ENCODE results near the gene TNFRSF6B. TPM values are rescaled to one million over a fixed set of nuclear protein-coding genes. Genes with fewer than 3 reads are reported as not detected.
A peak's percentile ranks its signal among the peaks of the same experiment; 100 is the strongest.

Gene TNFRSF6B
- total RNA-seq, 1 donor from 2014 or later = 0.27 TPM

DNA sequence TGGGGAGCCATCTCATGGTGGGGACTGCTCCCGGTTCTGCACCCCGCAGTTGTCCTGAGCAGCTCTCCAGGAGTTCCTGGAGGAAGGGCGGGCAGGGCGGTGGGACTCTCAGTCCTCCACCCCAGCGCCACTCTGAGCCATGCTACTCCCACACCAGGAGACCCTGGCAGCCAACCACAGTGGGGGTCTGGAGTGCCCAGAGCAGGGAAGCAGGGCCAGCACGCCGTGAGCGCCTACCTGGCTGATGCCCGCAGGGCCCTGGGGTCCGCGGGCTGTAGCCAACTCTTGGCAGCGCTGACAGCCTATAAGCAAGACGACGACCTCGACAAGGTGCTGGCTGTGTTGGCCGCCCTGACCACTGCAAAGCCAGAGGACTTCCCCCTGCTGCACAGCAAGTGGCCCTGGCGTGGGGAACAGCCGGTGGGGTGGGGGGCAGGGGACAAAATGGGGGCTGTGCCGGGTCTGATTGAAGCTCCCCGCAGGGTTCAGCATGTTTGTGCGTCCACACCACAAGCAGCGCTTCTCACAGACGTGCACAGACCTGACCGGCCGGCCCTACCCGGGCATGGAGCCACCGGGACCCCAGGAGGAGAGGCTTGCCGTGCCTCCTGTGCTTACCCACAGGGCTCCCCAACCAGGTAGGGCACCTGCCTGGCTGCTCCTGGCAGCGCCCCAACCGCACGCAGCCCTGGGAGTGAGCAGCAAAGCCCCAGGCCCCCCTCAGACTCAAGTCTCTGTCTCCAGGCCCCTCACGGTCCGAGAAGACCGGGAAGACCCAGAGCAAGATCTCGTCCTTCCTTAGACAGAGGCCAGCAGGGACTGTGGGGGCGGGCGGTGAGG lies 1.6 kb upstream of the TNFRSF6B start:
- Histone ChIP-seq H3K27me3 (ENCODE audit: low read depth) (no peaks in the 10 kb centered on the region), H3K36me3 (peaks cover 9% of the 10 kb centered on the region), H3K9me3 (replicated peaks) (no peaks in the 10 kb centered on the region), H3K4me3 (no peak overlapping the region), H3K27ac (replicated peaks) (peak overlapping the region; percentile 71), H3K4me1 (peaks cover 60% of the 10 kb centered on the region)
- intact Hi-C loops (cut with micrococcal nuclease) = no loop called here
- DNase-seq = peak; percentile 17
- TF ChIP-seq, protein P1, sequence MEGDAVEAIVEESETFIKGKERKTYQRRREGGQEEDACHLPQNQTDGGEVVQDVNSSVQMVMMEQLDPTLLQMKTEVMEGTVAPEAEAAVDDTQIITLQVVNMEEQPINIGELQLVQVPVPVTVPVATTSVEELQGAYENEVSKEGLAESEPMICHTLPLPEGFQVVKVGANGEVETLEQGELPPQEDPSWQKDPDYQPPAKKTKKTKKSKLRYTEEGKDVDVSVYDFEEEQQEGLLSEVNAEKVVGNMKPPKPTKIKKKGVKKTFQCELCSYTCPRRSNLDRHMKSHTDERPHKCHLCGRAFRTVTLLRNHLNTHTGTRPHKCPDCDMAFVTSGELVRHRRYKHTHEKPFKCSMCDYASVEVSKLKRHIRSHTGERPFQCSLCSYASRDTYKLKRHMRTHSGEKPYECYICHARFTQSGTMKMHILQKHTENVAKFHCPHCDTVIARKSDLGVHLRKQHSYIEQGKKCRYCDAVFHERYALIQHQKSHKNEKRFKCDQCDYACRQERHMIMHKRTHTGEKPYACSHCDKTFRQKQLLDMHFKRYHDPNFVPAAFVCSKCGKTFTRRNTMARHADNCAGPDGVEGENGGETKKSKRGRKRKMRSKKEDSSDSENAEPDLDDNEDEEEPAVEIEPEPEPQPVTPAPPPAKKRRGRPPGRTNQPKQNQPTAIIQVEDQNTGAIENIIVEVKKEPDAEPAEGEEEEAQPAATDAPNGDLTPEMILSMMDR (IDR thresholded peaks at IDR 0.05; ENCODE audit: borderline replicate concordance) = no peak

DNA sequence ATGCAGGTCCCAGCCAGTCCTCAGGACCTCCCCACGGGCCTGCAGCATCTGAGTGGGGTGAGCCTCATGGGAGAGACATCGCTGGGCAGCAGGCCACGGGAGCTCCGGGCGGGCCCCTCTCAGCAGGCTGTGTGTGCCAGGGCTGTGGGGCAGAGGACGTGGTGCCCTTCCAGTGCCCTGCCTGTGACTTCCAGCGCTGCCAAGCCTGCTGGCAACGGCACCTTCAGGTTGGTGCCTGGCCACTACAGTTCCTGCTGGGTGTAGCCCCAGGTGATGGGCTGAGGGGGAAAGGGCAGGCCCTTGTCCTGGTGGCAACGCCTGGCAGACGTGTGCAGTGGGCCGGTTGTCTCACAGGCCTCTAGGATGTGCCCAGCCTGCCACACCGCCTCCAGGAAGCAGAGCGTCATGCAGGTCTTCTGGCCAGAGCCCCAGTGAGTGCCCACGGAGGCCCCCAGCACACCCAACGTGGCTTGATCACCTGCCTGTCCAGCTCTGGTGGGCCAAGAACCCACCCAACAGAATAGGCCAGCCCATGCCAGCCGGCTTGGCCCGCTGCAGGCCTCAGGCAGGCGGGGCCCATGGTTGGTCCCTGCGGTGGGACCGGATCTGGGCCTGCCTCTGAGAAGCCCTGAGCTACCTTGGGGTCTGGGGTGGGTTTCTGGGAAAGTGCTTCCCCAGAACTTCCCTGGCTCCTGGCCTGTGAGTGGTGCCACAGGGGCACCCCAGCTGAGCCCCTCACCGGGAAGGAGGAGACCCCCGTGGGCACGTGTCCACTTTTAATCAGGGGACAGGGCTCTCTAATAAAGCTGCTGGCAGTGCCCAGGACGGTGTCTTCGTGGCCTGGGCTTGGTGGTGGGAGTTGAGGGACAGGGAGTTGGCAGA lies 787 bp upstream of the TNFRSF6B start:
- peaks cover 67% of the 10 kb centered on the region for H3K4me1 ChIP-seq
- H3K27me3 ChIP-seq (ENCODE audit: low read depth) = no peaks in the 10 kb centered on the region
- TF ChIP-seq, protein P1 (IDR thresholded peaks at IDR 0.05; ENCODE audit: borderline replicate concordance) = no peak
- no peak overlapping the region for H3K4me3 ChIP-seq
- H3K9me3 ChIP-seq (replicated peaks) = no peaks in the 10 kb centered on the region
- DNase-seq = peak; percentile 81
- peaks cover 14% of the 10 kb centered on the region for H3K36me3 ChIP-seq
- H3K27ac ChIP-seq (replicated peaks) = peak overlapping the region; percentile 71
- intact Hi-C loops (cut with micrococcal nuclease) = no loop called here

GRCh38 chr20:63696306-63696627 lies 185 bp upstream of the TNFRSF6B start:
- intact Hi-C loops (cut with micrococcal nuclease) = no loop called here
- Histone ChIP-seq H3K9me3 (replicated peaks) (no peaks in the 10 kb centered on the region), H3K4me1 (peaks cover 69% of the 10 kb centered on the region), H3K27ac (replicated peaks) (peak overlapping the region; percentile 71), H3K27me3 (ENCODE audit: low read depth) (no peaks in the 10 kb centered on the region), H3K36me3 (peaks cover 14% of the 10 kb centered on the region), H3K4me3 (peak overlapping the region; percentile 53)
- no peak for DNase-seq
- TF ChIP-seq, protein P1 (IDR thresholded peaks at IDR 0.05; ENCODE audit: borderline replicate concordance) = no peak

DNA sequence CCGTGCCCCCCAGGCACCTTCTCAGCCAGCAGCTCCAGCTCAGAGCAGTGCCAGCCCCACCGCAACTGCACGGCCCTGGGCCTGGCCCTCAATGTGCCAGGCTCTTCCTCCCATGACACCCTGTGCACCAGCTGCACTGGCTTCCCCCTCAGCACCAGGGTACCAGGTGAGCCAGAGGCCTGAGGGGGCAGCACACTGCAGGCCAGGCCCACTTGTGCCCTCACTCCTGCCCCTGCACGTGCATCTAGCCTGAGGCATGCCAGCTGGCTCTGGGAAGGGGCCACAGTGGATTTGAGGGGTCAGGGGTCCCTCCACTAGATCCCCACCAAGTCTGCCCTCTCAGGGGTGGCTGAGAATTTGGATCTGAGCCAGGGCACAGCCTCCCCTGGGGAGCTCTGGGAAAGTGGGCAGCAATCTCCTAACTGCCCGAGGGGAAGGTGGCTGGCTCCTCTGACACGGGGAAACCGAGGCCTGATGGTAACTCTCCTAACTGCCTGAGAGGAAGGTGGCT lies 960 bp downstream of the TNFRSF6B start:
- peak; percentile 13 for DNase-seq
- Histone ChIP-seq H3K9me3 (replicated peaks) (no peaks in the 10 kb centered on the region), H3K36me3 (peaks cover 14% of the 10 kb centered on the region), H3K27me3 (ENCODE audit: low read depth) (no peaks in the 10 kb centered on the region), H3K4me3 (peak overlapping the region; percentile 53), H3K4me1 (peaks cover 70% of the 10 kb centered on the region), H3K27ac (replicated peaks) (peak overlapping the region; percentile 30)
- TF ChIP-seq, protein P1 (IDR thresholded peaks at IDR 0.05; ENCODE audit: borderline replicate concordance) = no peak
- intact Hi-C loops (cut with micrococcal nuclease) = no loop called here

DNA sequence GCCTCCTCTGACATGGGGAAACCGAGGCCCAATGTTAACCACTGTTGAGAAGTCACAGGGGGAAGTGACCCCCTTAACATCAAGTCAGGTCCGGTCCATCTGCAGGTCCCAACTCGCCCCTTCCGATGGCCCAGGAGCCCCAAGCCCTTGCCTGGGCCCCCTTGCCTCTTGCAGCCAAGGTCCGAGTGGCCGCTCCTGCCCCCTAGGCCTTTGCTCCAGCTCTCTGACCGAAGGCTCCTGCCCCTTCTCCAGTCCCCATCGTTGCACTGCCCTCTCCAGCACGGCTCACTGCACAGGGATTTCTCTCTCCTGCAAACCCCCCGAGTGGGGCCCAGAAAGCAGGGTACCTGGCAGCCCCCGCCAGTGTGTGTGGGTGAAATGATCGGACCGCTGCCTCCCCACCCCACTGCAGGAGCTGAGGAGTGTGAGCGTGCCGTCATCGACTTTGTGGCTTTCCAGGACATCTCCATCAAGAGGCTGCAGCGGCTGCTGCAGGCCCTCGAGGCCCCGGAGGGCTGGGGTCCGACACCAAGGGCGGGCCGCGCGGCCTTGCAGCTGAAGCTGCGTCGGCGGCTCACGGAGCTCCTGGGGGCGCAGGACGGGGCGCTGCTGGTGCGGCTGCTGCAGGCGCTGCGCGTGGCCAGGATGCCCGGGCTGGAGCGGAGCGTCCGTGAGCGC lies 1.6 kb downstream of the TNFRSF6B start:
- Histone ChIP-seq H3K27me3 (ENCODE audit: low read depth) (no peaks in the 10 kb centered on the region), H3K4me1 (peaks cover 70% of the 10 kb centered on the region), H3K27ac (replicated peaks) (peak overlapping the region; percentile 53), H3K4me3 (no peak overlapping the region), H3K36me3 (peaks cover 14% of the 10 kb centered on the region), H3K9me3 (replicated peaks) (no peaks in the 10 kb centered on the region)
- DNase-seq = no peak
- intact Hi-C loops (cut with micrococcal nuclease) = no loop called here
- TF ChIP-seq, protein P1 (IDR thresholded peaks at IDR 0.05; ENCODE audit: borderline replicate concordance) = no peak
